ENCODE data around the gene RGMB. TPM values are rescaled to one million over a fixed set of nuclear protein-coding genes. Genes with fewer than 3 reads are reported as not detected.
A peak's percentile ranks its signal among the peaks of the same experiment; 100 is the strongest.
"Not testable (repeated sequence)": the region's sequence is repeated elsewhere in the genome, so short reads cannot be mapped to it uniquely, and the experiment has no call there.

The RGMB gene
- total RNA-seq, 1 donor from 2014 or later, result 11.0 TPM

DNA sequence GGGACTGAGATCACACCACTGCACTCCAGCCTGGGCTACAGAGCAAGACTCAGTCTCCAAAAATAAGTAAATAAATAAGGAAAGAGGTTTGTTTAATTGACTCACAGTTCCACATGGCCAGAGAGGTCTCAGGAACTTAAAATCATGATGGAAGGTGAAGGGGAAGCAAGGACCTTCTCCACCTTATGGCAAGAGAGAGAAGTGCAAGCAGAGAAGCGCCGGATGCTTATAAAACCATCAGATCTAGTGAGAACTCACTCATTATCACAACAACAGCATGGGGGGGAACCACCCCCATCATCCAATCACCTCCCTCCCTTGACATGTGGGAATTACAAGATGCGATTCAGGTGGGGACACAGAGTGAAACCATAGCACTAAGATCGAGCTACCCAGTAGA is 22.8 kb upstream of the RGMB start:
- H3K4me1 Mint-ChIP-seq, result no peaks in the 10 kb centered on the region

DNA sequence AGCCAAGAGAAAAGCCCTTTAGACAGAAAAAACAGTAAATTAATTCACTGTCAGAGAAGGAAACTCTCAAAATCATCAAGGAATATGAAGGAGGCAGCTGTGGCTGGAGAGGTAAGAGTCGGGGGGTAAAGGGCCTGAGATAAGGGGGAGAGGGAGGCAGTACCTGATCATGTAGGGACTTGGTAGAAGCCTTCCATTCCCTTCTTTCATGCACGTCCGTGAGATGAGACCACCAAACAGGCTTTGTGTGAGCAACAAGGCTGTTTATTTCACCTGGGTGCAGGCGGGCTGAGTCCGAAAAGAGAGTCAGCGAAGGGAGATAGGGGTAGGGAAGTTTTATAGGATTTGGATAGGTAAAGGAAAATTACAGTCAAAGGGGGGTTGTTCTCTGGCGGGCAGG is 21.1 kb upstream of the RGMB start:
- not testable (repeated sequence) for H3K4me1 Mint-ChIP-seq

More for the DNA sequence above, 22.8 kb upstream of the RGMB start:
- Mint-ChIP-seq H3K36me3 (no peaks in the 10 kb centered on the region), H3K4me3 (no peak overlapping the region), H3K9me3 (peaks cover 8% of the 10 kb centered on the region), H3K27me3 (ENCODE audit: low read depth) (peaks cover 4% of the 10 kb centered on the region), H3K27ac (no peak overlapping the region)
- DNase-seq (ENCODE audit: low spot score in 2 of 2, unreplicated experiment in 2 of 2), result no peak
- TF ChIP-seq, protein P1, sequence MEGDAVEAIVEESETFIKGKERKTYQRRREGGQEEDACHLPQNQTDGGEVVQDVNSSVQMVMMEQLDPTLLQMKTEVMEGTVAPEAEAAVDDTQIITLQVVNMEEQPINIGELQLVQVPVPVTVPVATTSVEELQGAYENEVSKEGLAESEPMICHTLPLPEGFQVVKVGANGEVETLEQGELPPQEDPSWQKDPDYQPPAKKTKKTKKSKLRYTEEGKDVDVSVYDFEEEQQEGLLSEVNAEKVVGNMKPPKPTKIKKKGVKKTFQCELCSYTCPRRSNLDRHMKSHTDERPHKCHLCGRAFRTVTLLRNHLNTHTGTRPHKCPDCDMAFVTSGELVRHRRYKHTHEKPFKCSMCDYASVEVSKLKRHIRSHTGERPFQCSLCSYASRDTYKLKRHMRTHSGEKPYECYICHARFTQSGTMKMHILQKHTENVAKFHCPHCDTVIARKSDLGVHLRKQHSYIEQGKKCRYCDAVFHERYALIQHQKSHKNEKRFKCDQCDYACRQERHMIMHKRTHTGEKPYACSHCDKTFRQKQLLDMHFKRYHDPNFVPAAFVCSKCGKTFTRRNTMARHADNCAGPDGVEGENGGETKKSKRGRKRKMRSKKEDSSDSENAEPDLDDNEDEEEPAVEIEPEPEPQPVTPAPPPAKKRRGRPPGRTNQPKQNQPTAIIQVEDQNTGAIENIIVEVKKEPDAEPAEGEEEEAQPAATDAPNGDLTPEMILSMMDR (IDR thresholded peaks at IDR 0.05; ENCODE audit: unreplicated experiment), result peak; percentile 31

DNA sequence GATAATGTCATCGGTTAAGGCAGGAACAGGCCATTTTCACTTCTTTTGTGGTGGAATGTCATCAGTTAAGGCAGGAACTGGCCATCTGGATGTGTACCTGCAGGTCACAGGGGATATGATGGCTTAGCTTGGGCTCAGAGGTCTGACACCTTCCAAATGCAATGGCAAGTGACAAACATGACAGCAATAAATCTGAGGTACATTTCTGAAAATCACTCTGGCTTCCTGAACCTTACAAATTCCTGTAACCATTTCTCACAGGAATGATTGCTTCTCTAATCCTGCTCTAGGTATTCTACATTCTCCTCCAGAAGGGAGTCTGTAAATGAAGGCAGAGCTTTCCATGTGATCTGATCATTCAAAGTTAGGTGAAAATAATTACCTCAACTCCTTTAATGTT is 20.7 kb upstream of the RGMB start:
- not testable (repeated sequence) for H3K36me3 Mint-ChIP-seq; H3K27me3 Mint-ChIP-seq (ENCODE audit: low read depth); H3K4me3 Mint-ChIP-seq; H3K4me1 Mint-ChIP-seq; H3K27ac Mint-ChIP-seq; DNase-seq (ENCODE audit: low spot score in 2 of 2, unreplicated experiment in 2 of 2); H3K9me3 Mint-ChIP-seq

More for the DNA sequence above, 21.1 kb upstream of the RGMB start:
- not testable (repeated sequence) for H3K4me3 Mint-ChIP-seq; H3K9me3 Mint-ChIP-seq; DNase-seq (ENCODE audit: low spot score in 2 of 2, unreplicated experiment in 2 of 2); H3K27ac Mint-ChIP-seq; H3K36me3 Mint-ChIP-seq; H3K27me3 Mint-ChIP-seq (ENCODE audit: low read depth)

DNA sequence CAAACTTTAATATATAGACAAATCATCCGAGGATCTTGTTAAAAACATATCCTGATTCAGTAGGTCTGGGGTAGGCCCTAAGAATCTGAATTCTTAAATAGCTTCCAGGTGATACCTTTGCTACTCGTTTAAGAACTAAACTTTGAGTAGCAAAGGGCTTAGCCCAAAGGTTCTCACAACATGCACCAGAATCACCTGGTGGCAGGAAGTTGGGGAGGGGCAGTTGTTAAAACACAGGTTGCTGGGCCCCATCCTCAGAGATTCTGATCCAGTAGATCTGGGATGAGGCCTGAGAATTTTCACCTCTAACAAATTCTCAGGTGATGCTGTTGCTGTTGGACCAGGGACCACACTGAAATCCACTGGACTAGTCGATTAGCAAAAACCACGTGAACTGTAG is 20.0 kb upstream of the RGMB start:
- H3K27ac Mint-ChIP-seq, result no peak overlapping the region
- H3K9me3 Mint-ChIP-seq, result peaks cover 8% of the 10 kb centered on the region
- DNase-seq (ENCODE audit: low spot score in 2 of 2, unreplicated experiment in 2 of 2), result no peak
- no peaks in the 10 kb centered on the region for H3K4me1 Mint-ChIP-seq
- peaks cover 4% of the 10 kb centered on the region for H3K27me3 Mint-ChIP-seq (ENCODE audit: low read depth)
- TF ChIP-seq, protein P1 (IDR thresholded peaks at IDR 0.05; ENCODE audit: unreplicated experiment), result no peak
- H3K4me3 Mint-ChIP-seq, result no peak overlapping the region
- H3K36me3 Mint-ChIP-seq, result no peaks in the 10 kb centered on the region

DNA sequence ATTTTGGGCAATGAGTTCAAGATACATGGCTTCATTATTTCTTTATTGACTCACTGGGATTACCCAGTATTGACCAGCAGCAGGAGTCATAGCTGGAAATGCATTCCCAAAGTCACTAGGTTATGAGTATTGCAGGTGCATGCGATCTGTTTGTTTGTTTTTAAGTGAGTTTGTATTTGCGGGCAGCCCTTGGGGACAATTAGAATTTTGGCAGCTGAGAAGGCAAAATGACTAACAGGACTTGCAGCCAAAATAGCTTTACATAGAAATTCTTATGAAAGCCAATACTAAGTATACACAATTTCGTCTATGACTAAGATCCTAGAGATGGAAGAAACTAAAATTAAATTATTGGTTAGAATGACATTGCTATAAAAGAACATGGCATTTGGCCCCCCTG is 18.1 kb upstream of the RGMB start:
- DNase-seq (ENCODE audit: low spot score in 2 of 2, unreplicated experiment in 2 of 2), result no peak
- Mint-ChIP-seq H3K36me3 (no peaks in the 10 kb centered on the region), H3K4me3 (no peak overlapping the region), H3K4me1 (no peaks in the 10 kb centered on the region), H3K9me3 (peaks cover 8% of the 10 kb centered on the region), H3K27me3 (ENCODE audit: low read depth) (peaks cover 4% of the 10 kb centered on the region), H3K27ac (no peak overlapping the region)
- TF ChIP-seq, protein P1 (IDR thresholded peaks at IDR 0.05; ENCODE audit: unreplicated experiment), result no peak

DNA sequence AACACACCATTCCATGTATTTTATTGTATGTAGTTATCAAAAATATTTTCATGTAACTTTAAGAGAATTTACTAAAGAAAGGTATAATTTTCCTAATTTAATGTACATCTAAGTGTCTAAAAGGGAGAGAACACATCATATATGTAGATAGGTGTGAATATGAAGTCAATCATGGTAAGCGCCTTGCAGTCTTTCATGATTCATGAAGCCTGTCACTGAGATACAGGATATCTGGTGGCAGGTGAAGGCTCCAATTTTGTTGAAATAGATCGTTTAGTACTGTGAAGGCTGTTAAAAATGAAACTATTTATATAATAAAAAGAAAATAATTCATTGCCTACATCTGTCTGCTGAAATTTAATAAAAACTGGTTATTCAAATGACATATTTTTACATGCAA is 15.5 kb upstream of the RGMB start:
- H3K9me3 Mint-ChIP-seq, result peaks cover 18% of the 10 kb centered on the region
- no peaks in the 10 kb centered on the region for H3K27me3 Mint-ChIP-seq (ENCODE audit: low read depth)
- peaks cover 4% of the 10 kb centered on the region for H3K36me3 Mint-ChIP-seq
- no peaks in the 10 kb centered on the region for H3K4me1 Mint-ChIP-seq
- H3K4me3 Mint-ChIP-seq, result no peak overlapping the region
- no peak for DNase-seq (ENCODE audit: low spot score in 2 of 2, unreplicated experiment in 2 of 2)
- TF ChIP-seq, protein P1 (IDR thresholded peaks at IDR 0.05; ENCODE audit: unreplicated experiment), result no peak
- H3K27ac Mint-ChIP-seq, result no peak overlapping the region

DNA sequence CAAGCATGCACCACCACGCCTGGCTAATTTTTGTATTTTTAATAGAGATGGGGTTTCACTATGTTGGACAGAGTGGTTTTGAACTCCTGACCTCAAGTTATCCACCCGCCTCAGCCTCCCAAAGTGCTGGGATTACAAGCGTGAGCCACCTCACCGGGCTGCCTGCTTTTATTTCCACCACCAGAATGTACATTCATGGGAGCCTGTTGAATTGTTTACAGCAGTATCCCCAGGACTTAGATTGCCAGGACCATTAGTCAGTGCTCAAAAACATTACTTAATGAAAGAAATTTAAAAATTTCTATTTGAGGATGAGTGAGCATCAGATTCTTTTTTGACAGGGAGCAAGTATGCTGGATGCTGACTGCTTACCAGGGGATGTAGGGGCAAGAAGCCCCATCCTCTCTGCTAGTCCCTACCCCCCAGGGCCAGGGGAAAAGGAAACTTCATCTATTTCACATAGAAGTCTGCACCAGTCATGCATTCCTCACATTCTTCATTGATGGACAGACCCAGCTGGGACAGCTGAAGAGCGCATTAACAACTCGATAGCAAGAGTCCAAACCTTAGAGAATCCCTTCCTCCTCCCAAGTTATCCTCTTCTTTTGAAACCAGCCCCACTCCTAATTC is 10.3 kb upstream of the RGMB start:
- TF ChIP-seq, protein P1 (IDR thresholded peaks at IDR 0.05; ENCODE audit: unreplicated experiment), result no peak
- Mint-ChIP-seq H3K4me3 (no peak overlapping the region), H3K9me3 (peaks cover 10% of the 10 kb centered on the region), H3K27ac (no peak overlapping the region), H3K36me3 (peaks cover 4% of the 10 kb centered on the region), H3K4me1 (peaks cover 2% of the 10 kb centered on the region), H3K27me3 (ENCODE audit: low read depth) (peaks cover 9% of the 10 kb centered on the region)
- no peak for DNase-seq (ENCODE audit: low spot score in 2 of 2, unreplicated experiment in 2 of 2)
